SK-N-MC (cell line): Measurements from ENCODE around the gene FAM83C.
"Not testable (repeated sequence)": the region's sequence is repeated elsewhere in the genome, so short reads cannot be mapped to it uniquely, and the experiment has no call there.

Source experiments
- DNase-seq: peaks from one replicate; pipeline ENCODE4 v3.0.0-alpha.2; 2011; ENCODE audit warnings: low read depth, low spot score
- H3K27ac ChIP-seq: fragments of 200-600 bp; sonication (generic); 2 replicates; pipeline ENCODE4 v1.5.1; 2016; ENCODE audit warnings: mixed run types
- H3K36me3 ChIP-seq: fragments of 200-600 bp; sonication (generic); 2 replicates; pipeline ENCODE4 v1.6.1; 2017; ENCODE audit warnings: antibody characterized with exemption, low read length, mixed read lengths; ENCODE audit not compliant: insufficient read depth
- H3K4me3 ChIP-seq: fragments of 200-600 bp; sonication (generic); 2 replicates; pipeline ENCODE4 v1.5.1; 2016
- H3K9ac ChIP-seq: fragments of 200-600 bp; sonication (generic); 2 replicates; pipeline ENCODE4 v1.8.0; 2017; ENCODE audit warnings: mixed run types, mixed read lengths; ENCODE audit not compliant: insufficient read length
- H3K9me3 ChIP-seq: fragments of 200-600 bp; sonication (generic); 2 replicates; pipeline ENCODE4 v1.6.1; 2017; ENCODE audit warnings: low read depth, mild to moderate bottlenecking, antibody characterized with exemption, low read length, moderate library complexity, mixed read lengths
- EZH2 ChIP-seq: fragments of 200-600 bp; sonication (generic); IDR thresholded peaks from one replicate; pipeline ENCODE4 v1.6.1; 2017; ENCODE audit warnings: antibody characterized with exemption
- FOXP2 ChIP-seq: optimal IDR thresholded peaks from 2 replicates; pipeline ENCODE3; 2011; ENCODE audit warnings: mild to moderate bottlenecking, moderate library complexity; ENCODE audit not compliant: insufficient read depth; ENCODE audit errors: extremely low read length, control extremely low read depth
- POLR2AphosphoS5 ChIP-seq: IDR thresholded peaks from 2 replicates; pipeline ENCODE4 v1.6.1; 2012; ENCODE audit warnings: mild to moderate bottlenecking, low read depth, low read length, borderline replicate concordance

Gene FAM83C

GRCh38 chr20:35269055-35269781 lies 23.0 kb downstream of the FAM83C start:
- Histone ChIP-seq H3K9ac (no peak overlapping the region), H3K27ac (no peak overlapping the region), H3K9me3 (no peaks in the 10 kb centered on the region), H3K4me3 (no peak overlapping the region), H3K36me3 (no peaks in the 10 kb centered on the region)
- no peak for DNase-seq
- TF ChIP-seq EZH2 (no peak), POLR2AphosphoS5 (no peak), FOXP2 (no peak)

GRCh38 chr20:35267092-35267491 lies 25.1 kb downstream of the FAM83C start:
- no peaks in the 10 kb centered on the region for H3K9me3 ChIP-seq
- DNase-seq, result no peak
- no peaks in the 10 kb centered on the region for H3K36me3 ChIP-seq
- H3K9ac ChIP-seq, result no peak overlapping the region
- no peak overlapping the region for H3K27ac ChIP-seq
- TF ChIP-seq POLR2AphosphoS5 (no peak), FOXP2 (no peak), EZH2 (no peak)
- no peak overlapping the region for H3K4me3 ChIP-seq

GRCh38 chr20:35264755-35265154 lies 27.5 kb downstream of the FAM83C start:
- H3K36me3 ChIP-seq, result no peaks in the 10 kb centered on the region
- no peaks in the 10 kb centered on the region for H3K9me3 ChIP-seq
- TF ChIP-seq EZH2 (no peak), FOXP2 (no peak), POLR2AphosphoS5 (no peak)
- no peak overlapping the region for H3K4me3 ChIP-seq
- H3K9ac ChIP-seq, result no peak overlapping the region
- no peak overlapping the region for H3K27ac ChIP-seq
- no peak for DNase-seq

- no peak overlapping the region for H3K4me3 ChIP-seq
- no peaks in the 10 kb centered on the region for H3K36me3 ChIP-seq
- H3K9me3 ChIP-seq, result no peaks in the 10 kb centered on the region
- TF ChIP-seq FOXP2 (no peak), EZH2 (no peak), POLR2AphosphoS5 (no peak)
- DNase-seq, result no peak
- H3K27ac ChIP-seq, result no peak overlapping the region
- H3K9ac ChIP-seq, result no peak overlapping the region
Measured at GRCh38 chr20:35263532-35264341, 28.5 kb downstream of the FAM83C start.

- not testable (repeated sequence) for H3K27ac ChIP-seq
Measured at GRCh38 chr20:35262731-35263531, 29.3 kb downstream of the FAM83C start.

GRCh38 chr20:35262321-35262720 lies 29.9 kb downstream of the FAM83C start:
- not testable (repeated sequence) for H3K27ac ChIP-seq, H3K4me3 ChIP-seq, H3K9me3 ChIP-seq, H3K9ac ChIP-seq, DNase-seq, H3K36me3 ChIP-seq

More at GRCh38 chr20:35262731-35263531, 29.3 kb downstream of the FAM83C start:
- H3K9ac ChIP-seq, H3K4me3 ChIP-seq, DNase-seq, H3K9me3 ChIP-seq, H3K36me3 ChIP-seq: not testable (repeated sequence)

- TF ChIP-seq FOXP2, result no peak
- TF ChIP-seq EZH2, result no peak
- no peak for TF ChIP-seq POLR2AphosphoS5
- Histone ChIP-seq H3K9ac (no peak overlapping the region), H3K27ac (no peak overlapping the region)
Measured at GRCh38 chr20:35260426-35260825, 31.8 kb downstream of the FAM83C start.

GRCh38 chr20:35257175-35257909 lies 34.9 kb downstream of the FAM83C start:
- Histone ChIP-seq H3K9ac (no peak overlapping the region), H3K9me3 (no peaks in the 10 kb centered on the region), H3K27ac (no peak overlapping the region), H3K36me3 (no peaks in the 10 kb centered on the region), H3K4me3 (no peak overlapping the region)
- TF ChIP-seq POLR2AphosphoS5, result no peak
- TF ChIP-seq FOXP2, result no peak
- TF ChIP-seq EZH2, result no peak
- no peak for DNase-seq

More at GRCh38 chr20:35260426-35260825, 31.8 kb downstream of the FAM83C start:
- H3K36me3 ChIP-seq, result no peaks in the 10 kb centered on the region
- H3K9me3 ChIP-seq, result no peaks in the 10 kb centered on the region
- H3K4me3 ChIP-seq, result no peak overlapping the region
- no peak for DNase-seq
